GM18517 (cell line): Measurements from ENCODE around the gene SETD7.

Source experiments
- ATAC-seq: cut with Tn5 transposase; IDR thresholded peaks from one replicate; pipeline ENCODE4 v1.9.1; 2021; ENCODE audit warnings: mild to moderate bottlenecking, moderate library complexity; ENCODE audit not compliant: unreplicated experiment

The SETD7 gene

GRCh38 chr4:139552517-139553307 lies 3.3 kb downstream of the SETD7 start:
- ATAC-seq = no peak

- ATAC-seq = no peak
Measured at GRCh38 chr4:139550724-139551429, 5.1 kb downstream of the SETD7 start.

GRCh38 chr4:139547979-139548378 lies 8.0 kb downstream of the SETD7 start:
- ATAC-seq = no peak

DNA sequence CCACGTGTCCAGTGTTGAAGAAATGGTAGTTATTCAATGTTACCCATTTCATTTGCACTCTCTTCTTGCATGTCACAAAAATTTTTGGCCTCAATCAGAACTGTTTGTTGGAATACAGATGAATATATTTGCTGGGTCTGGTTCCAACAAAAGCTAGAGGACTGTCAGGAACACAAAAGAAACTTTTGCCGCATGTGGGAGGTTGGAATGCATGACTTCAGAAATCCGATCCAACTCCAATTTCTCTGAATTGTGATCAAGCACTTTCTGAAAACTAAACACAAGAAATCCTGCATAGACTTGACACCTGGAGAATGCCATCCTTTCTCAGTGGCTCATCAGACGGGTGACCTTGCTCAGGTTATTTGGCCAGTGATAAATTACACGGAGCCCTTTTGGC lies 15.4 kb downstream of the SETD7 start:
- ATAC-seq = no peak

GRCh38 chr4:139540161-139540560 lies 15.9 kb downstream of the SETD7 start:
- ATAC-seq = no peak

DNA sequence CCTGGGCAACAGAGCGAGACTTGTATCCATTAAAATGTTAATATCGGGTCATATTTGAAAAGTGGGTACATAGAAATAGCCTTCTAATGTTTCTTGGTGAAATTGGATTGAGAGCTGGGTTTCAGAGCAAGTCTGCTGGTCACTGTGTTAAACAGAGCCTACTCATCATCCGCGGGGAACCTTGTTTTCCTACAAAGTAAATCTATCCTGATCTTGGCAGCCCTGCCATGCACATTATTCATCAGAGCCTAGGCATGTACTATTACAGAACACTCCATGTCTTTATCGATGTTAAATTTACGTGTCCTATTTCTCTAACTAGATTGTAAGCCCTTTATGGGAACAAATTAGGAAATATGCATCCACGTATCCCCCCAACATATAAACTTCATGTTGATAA lies 18.7 kb downstream of the SETD7 start:
- no peak for ATAC-seq

DNA sequence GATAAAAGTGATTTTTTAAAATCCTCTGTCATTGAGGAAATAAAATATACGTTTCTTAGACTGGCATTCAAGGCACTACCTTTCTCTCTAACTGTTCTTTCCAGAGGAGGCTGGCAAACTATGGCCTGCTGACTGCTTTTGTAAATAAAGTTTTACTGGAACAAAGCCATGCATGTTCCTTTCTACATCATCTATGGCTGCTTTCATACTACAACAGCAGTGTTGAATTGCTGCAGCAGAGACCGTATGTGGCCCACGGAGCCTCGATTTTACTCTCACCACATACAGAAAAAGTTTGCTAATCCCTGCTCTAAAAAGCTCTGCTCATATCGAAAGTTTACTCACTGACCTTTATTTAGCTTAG lies 20.2 kb downstream of the SETD7 start:
- ATAC-seq = no peak

DNA sequence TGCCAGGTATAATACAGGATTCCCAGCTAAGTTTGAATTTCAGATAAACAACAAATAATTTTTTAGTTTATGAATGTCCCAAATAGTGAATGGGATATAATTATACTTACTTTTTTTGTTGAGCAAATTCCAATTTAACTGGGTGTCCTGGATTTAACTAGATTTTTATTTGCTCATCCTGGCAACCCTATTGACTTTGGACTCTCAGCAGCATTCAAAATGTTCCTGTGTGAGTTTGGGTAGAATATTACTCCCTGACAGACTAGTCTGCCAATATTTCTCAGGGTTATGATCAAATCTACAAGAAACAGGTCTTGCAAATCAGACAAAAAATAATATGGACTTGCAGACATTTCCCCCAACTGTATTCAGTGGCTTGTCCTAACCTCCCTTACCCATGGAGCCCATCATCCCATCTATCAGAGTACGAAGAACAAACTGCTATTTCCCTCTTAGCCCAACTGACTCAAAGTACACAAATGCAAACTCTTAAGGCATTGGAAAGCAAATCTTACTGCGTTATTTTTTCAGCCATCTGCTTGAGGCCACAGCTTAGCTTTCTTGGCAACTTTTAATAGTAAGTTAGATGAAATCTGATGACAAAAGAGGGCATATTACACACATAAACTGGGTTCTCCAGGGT lies 20.7 kb downstream of the SETD7 start:
- no peak for ATAC-seq

DNA sequence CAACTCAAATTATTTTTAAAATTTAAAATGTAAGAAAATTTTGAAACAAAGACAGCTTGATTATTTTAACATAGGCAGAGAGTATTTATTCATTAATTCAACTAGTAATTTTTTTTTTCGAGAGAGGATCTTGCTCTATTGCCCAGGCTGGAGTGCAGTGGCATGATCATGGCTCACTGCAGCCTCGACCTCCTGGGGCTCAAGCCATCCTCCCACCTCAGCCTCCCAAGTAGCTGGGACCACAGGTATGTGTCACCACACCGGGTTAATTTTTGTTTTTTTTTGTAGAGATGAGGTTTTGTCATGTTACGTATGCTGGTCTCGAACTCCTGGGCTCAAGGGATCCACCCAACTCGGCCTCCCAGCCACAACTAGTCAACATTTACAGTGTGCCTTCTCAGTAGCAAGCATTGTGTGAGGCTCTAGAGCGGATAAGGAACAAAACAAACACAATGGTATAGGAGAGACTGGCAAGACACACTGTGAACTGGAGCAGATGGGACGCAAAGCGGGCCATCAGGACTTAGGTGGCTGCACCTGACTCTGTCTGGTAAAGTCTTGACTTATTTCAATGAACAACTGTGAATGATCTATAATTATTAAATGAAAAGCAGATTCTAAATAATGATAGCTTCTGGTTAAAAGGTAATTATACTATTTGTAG lies 21.6 kb downstream of the SETD7 start:
- ATAC-seq = no peak

DNA sequence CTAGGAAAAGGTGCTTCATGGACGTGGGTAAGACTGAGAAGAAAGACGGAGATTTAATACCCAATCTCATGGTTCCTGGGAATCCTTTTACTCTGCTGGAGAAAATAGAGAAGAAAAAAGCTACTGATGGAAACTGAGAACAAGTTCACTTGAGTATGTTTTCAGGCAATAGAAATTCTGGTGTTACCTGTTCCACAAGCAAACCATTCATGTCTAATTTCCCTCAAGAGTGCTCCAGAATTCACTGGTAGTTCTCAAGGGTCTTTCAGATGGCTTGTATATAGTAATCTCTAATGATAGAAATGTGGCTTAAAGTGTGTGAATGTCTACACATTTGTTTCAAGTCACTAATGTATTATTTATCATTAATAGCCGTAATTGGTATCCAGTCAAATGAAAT lies 22.5 kb downstream of the SETD7 start:
- ATAC-seq = no peak

- no peak for ATAC-seq
Measured at GRCh38 chr4:139532947-139533346, 23.1 kb downstream of the SETD7 start.

- no peak for ATAC-seq
Measured at GRCh38 chr4:139530833-139531427, 25.1 kb downstream of the SETD7 start.

GRCh38 chr4:139528377-139529005 lies 27.5 kb downstream of the SETD7 start:
- ATAC-seq = peak; percentile 49

DNA sequence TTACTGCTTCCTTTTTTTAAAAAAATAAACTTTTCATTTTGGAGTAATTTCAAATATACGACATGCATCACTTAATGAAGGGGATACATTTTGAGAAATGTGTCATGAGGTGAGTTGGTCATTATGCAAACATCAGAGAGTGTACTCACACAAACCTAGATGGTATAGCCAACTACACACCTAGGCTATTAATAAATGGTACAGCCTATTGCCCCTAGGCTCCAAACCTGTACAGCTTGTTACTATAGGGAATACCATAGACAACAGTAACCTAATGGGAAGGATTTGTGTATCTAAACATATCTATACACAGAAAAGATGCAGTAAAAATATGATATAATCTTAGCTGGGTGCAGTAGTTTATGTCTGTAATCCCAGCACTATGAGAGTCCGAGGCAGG lies 29.1 kb downstream of the SETD7 start:
- no peak for ATAC-seq

- no peak for ATAC-seq
Measured at GRCh38 chr4:139525414-139525813, 30.6 kb downstream of the SETD7 start.

DNA sequence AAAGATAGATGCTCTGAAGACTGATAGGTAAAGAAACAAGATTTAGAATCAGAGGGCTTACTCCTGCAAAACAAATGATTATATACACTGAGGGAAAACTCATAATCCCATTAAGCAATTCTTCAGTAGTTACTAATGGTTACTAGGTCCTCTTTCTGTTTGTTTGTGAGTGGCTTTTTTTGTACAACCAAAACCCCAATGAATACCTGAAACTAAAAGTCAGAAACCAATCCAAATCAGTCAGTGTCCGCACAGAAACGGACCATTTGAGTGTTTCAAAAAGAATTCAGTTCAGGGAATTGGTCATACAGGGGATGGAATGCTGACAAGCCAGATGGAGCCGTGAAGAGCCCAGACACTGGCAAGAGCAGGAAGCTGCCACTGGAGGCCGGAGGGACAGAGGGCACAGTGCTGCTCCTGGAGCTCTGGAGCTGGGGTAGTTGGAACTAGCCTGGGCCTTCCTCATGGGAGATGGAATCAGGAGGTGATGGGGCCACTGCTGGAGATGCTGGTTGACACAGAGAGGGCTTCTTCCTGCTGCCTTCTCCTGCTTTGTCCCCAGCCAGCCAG lies 31.9 kb downstream of the SETD7 start:
- no peak for ATAC-seq

- no peak for ATAC-seq
Measured at GRCh38 chr4:139523076-139523475, 32.9 kb downstream of the SETD7 start.

- no peak for ATAC-seq
Measured at GRCh38 chr4:139522457-139522856, 33.6 kb downstream of the SETD7 start.

GRCh38 chr4:139521754-139522401 lies 34.1 kb downstream of the SETD7 start:
- ATAC-seq = no peak

DNA sequence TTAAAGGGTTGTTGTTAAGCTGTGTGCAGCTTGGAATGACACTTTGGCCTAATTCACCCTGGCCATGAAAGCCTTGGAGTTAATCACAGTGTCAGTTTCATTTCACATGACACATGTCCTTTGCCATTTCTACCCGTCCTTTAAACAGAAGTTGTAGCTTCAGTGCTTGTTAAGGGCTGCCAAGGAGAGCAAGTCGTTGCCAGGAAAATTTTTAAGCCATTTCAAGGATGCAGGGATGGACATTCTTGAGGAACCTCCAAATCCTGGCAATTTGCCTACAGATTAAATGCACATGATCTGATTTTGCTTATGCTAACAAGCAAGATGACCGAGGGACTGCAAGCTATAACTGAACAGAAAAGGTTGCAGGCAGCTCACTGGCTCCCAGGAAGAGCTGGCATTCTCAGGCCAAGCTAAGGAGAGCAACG lies 40.5 kb downstream of the SETD7 start:
- no peak for ATAC-seq
